Mammary epithelial cell (primary cell): ENCODE measurements around the gene PCDHB16.
A peak's percentile ranks its signal among the peaks of the same experiment; 100 is the strongest.

Experiments used
- EZH2 ChIP-seq: IDR thresholded peaks from 2 replicates; pipeline ENCODE4 v1.6.1; 2012; ENCODE audit warnings: low read length, inconsistent platforms, borderline replicate concordance
- TF ChIP-seq, protein P1 (sequence below), 2 donors: IDR thresholded peaks in 1 of 2; conservative IDR thresholded peaks in 1 of 2; 2 replicates each; pipeline ENCODE4 v1.5.1; 2011 to 2012; ENCODE audit warnings: inconsistent platforms in 2 of 2, low read length in 2 of 2, mild to moderate bottlenecking in 2 of 2, control low read depth in 1 of 2, low read depth in 1 of 2; ENCODE audit not compliant: insufficient read depth in 1 of 2; ENCODE audit errors: extremely low read depth in 1 of 2

DNA sequence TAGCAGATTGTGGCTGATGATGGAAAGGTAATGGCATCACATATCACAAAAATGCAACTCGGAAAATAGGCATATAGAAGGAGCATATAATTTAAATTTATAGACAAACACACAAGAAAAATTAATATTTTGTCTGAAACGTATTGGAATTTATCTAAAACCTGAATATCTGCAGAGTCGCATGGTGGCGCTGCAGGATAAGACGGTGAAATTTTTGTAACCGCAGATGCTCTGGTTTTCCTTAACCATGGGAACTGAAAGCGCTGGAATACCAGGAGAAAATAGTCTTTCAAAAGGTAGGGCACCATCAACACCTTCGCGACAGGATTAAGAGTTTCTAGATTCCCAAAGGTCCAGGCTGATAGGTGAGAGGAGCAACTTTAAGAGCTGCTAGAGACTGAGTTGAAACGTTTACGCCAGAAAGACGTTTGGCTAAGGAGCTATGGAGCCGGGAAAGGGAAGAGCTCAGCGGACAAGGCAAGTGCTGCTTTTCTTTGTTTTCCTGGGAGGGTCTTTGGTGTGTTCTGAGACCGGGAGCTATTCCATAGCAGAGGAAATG is 52.0 kb downstream of the PCDHB16 start:
- TF ChIP-seq, protein P1, sequence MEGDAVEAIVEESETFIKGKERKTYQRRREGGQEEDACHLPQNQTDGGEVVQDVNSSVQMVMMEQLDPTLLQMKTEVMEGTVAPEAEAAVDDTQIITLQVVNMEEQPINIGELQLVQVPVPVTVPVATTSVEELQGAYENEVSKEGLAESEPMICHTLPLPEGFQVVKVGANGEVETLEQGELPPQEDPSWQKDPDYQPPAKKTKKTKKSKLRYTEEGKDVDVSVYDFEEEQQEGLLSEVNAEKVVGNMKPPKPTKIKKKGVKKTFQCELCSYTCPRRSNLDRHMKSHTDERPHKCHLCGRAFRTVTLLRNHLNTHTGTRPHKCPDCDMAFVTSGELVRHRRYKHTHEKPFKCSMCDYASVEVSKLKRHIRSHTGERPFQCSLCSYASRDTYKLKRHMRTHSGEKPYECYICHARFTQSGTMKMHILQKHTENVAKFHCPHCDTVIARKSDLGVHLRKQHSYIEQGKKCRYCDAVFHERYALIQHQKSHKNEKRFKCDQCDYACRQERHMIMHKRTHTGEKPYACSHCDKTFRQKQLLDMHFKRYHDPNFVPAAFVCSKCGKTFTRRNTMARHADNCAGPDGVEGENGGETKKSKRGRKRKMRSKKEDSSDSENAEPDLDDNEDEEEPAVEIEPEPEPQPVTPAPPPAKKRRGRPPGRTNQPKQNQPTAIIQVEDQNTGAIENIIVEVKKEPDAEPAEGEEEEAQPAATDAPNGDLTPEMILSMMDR (conservative IDR thresholded peaks at IDR 0.05 in 1 of 2, IDR thresholded peaks at IDR 0.05 in 1 of 2; ENCODE audit: extremely low read depth in 1 of 2, insufficient read depth in 1 of 2, low read depth in 1 of 2, low read length in 2 of 2) = peak in 1 of 2 donors; percentile 17
- TF ChIP-seq EZH2 = no peak
